Measurements from ENCODE around the gene MAP6. TPM values are rescaled to one million over a fixed set of nuclear protein-coding genes. Genes with fewer than 3 reads are reported as not detected.

Gene MAP6
- total and polyA plus RNA-seq, 9 of the 15 experiments (the other 6 are each of a cell fraction or from before 2014, with no cell fraction given), result not detected

DNA sequence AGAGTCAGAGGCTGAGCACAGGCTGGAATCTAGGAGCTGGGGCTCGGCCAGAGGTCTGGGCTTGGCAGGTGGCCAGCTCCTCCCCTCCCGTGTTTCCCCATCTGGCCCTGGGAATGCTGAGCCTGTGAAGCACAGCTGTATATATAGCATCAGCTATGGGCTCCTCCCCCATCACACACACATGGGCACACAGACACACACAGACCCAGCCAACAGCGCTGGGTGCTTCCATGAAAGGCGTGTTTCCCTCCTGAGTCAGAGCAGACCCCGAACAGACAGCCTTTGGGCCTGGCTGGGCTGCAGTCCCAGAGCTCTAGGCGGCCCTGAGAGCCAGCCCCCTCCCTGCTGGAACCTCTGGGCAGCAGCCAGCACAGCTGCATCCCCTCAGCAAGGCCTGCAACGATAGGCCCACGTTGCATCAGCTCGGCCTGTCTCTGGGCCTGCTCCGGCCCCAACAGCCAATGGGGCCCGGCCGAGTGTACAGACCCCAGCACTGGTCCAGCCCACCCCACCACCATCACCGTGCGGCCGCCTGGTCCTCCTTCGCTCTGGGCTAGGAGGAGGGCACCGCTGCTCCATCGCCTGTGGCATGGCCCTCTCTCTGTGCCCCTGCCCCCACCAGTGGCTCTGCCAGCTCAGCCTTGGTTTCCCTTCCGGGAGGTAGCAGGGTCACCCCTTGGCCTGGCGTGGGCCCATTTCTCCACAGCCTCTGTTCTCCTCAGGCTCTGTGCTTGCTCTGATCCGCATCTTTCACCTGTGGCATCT, 114.4 kb downstream of the MAP6 start (continued):
- TF ChIP-seq, protein P1, sequence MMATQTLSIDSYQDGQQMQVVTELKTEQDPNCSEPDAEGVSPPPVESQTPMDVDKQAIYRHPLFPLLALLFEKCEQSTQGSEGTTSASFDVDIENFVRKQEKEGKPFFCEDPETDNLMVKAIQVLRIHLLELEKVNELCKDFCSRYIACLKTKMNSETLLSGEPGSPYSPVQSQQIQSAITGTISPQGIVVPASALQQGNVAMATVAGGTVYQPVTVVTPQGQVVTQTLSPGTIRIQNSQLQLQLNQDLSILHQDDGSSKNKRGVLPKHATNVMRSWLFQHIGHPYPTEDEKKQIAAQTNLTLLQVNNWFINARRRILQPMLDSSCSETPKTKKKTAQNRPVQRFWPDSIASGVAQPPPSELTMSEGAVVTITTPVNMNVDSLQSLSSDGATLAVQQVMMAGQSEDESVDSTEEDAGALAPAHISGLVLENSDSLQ (IDR thresholded peaks at IDR 0.05), result no peak
- TF ChIP-seq PHF20 (IDR thresholded peaks at IDR 0.05; ENCODE audit: partially characterized antibody) (no peak), ZNF561 (CRISPR knock-in tag; conservative IDR thresholded peaks at IDR 0.05) (no peak), BRF1 (IDR thresholded peaks at IDR 0.05; ENCODE audit: borderline replicate concordance, extremely low read depth, insufficient read length) (no peak), ERF (CRISPR knock-in tag; IDR thresholded peaks at IDR 0.05) (no peak), ZNF140 (CRISPR knock-in tag; IDR thresholded peaks at IDR 0.05) (no peak), MAFG (tag; conservative IDR thresholded peaks at IDR 0.05) (no peak), RHOXF2B (CRISPR knock-in tag; conservative IDR thresholded peaks at IDR 0.05) (no peak), TCF3 (CRISPR knock-in tag; IDR thresholded peaks at IDR 0.05) (peak; percentile 40; the same call in 1 of the 2 replicates), TCF7L2 (IDR thresholded peaks at IDR 0.05; ENCODE audit: low read depth, low read length) (no peak), SIX5 (IDR thresholded peaks at IDR 0.05; ENCODE audit: borderline replicate concordance in 1 of 2, insufficient read depth in 1 of 2, low read depth in 1 of 2, low read length in 2 of 2) (no peak), ZNF174 (CRISPR knock-in tag; IDR thresholded peaks at IDR 0.05) (no peak), RBM22 (IDR thresholded peaks at IDR 0.05; ENCODE audit: low read depth, low read length, poor library complexity, severe bottlenecking) (no peak), ETV1 (tag; conservative IDR thresholded peaks at IDR 0.05; ENCODE audit: low read depth) (0 out of 2 replicates have a peak, but pooled peaks have one; percentile 23), SETDB1 (IDR thresholded peaks at IDR 0.05; ENCODE audit: low read length) (no peak), ZNF644 (tag; IDR thresholded peaks at IDR 0.05; ENCODE audit: low read depth) (no peak), ZNF717 (CRISPR knock-in tag; IDR thresholded peaks at IDR 0.05) (no peak)
- TF ChIP-seq, protein P2, sequence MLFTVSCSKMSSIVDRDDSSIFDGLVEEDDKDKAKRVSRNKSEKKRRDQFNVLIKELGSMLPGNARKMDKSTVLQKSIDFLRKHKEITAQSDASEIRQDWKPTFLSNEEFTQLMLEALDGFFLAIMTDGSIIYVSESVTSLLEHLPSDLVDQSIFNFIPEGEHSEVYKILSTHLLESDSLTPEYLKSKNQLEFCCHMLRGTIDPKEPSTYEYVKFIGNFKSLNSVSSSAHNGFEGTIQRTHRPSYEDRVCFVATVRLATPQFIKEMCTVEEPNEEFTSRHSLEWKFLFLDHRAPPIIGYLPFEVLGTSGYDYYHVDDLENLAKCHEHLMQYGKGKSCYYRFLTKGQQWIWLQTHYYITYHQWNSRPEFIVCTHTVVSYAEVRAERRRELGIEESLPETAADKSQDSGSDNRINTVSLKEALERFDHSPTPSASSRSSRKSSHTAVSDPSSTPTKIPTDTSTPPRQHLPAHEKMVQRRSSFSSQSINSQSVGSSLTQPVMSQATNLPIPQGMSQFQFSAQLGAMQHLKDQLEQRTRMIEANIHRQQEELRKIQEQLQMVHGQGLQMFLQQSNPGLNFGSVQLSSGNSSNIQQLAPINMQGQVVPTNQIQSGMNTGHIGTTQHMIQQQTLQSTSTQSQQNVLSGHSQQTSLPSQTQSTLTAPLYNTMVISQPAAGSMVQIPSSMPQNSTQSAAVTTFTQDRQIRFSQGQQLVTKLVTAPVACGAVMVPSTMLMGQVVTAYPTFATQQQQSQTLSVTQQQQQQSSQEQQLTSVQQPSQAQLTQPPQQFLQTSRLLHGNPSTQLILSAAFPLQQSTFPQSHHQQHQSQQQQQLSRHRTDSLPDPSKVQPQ (CRISPR knock-in tag; IDR thresholded peaks at IDR 0.05; ENCODE audit: borderline replicate concordance), result no peak
- TF ChIP-seq, protein P3, sequence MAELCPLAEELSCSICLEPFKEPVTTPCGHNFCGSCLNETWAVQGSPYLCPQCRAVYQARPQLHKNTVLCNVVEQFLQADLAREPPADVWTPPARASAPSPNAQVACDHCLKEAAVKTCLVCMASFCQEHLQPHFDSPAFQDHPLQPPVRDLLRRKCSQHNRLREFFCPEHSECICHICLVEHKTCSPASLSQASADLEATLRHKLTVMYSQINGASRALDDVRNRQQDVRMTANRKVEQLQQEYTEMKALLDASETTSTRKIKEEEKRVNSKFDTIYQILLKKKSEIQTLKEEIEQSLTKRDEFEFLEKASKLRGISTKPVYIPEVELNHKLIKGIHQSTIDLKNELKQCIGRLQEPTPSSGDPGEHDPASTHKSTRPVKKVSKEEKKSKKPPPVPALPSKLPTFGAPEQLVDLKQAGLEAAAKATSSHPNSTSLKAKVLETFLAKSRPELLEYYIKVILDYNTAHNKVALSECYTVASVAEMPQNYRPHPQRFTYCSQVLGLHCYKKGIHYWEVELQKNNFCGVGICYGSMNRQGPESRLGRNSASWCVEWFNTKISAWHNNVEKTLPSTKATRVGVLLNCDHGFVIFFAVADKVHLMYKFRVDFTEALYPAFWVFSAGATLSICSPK (IDR thresholded peaks at IDR 0.05; ENCODE audit: borderline replicate concordance), result no peak
- TF ChIP-seq, protein P4, sequence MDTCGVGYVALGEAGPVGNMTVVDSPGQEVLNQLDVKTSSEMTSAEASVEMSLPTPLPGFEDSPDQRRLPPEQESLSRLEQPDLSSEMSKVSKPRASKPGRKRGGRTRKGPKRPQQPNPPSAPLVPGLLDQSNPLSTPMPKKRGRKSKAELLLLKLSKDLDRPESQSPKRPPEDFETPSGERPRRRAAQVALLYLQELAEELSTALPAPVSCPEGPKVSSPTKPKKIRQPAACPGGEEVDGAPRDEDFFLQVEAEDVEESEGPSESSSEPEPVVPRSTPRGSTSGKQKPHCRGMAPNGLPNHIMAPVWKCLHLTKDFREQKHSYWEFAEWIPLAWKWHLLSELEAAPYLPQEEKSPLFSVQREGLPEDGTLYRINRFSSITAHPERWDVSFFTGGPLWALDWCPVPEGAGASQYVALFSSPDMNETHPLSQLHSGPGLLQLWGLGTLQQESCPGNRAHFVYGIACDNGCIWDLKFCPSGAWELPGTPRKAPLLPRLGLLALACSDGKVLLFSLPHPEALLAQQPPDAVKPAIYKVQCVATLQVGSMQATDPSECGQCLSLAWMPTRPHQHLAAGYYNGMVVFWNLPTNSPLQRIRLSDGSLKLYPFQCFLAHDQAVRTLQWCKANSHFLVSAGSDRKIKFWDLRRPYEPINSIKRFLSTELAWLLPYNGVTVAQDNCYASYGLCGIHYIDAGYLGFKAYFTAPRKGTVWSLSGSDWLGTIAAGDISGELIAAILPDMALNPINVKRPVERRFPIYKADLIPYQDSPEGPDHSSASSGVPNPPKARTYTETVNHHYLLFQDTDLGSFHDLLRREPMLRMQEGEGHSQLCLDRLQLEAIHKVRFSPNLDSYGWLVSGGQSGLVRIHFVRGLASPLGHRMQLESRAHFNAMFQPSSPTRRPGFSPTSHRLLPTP (IDR thresholded peaks at IDR 0.05; ENCODE audit: borderline replicate concordance, extremely low read depth, insufficient read length), result no peak

All from K562 (cell line).